Activated CD4-positive, alpha-beta T cell treated with anti-CD3 and anti-CD28 coated beads, Interleukin-2, amount 10 ng/mL, durations not matched to agents 24 days and 14 days (primary cell): ENCODE data around the gene PRKD1. TPM values are rescaled to one million over a fixed set of nuclear protein-coding genes. Genes with fewer than 3 reads are reported as not detected.
"Not testable (repeated sequence)": the region's sequence is repeated elsewhere in the genome, so short reads cannot be mapped to it uniquely, and the experiment has no call there.

ENCODE experiments used
- DNase-seq: peaks from one replicate; pipeline ENCODE4 v3.0.0; 2022
- H3K27ac Mint-ChIP-seq: one replicate; pipeline ENCODE4 v1.8.0; 2022; ENCODE audit warnings: mild to moderate bottlenecking, mixed read lengths
- H3K27me3 Mint-ChIP-seq: one replicate; pipeline ENCODE4 v1.8.0; 2022; ENCODE audit warnings: mixed read lengths
- H3K36me3 Mint-ChIP-seq: one replicate; pipeline ENCODE4 v1.8.0; 2022; ENCODE audit warnings: low read depth, mild to moderate bottlenecking, mixed read lengths
- H3K4me1 Mint-ChIP-seq: one replicate; pipeline ENCODE4 v1.8.0; 2021; ENCODE audit warnings: mixed read lengths
- H3K4me3 Mint-ChIP-seq: one replicate; pipeline ENCODE4 v1.8.0; 2022; ENCODE audit warnings: mild to moderate bottlenecking, moderate library complexity, mixed read lengths
- H3K9me3 Mint-ChIP-seq: one replicate; pipeline ENCODE4 v1.8.0; 2021; ENCODE audit warnings: mixed read lengths
- intact Hi-C: fragments of 100-400 bp; cut with micrococcal nuclease; formaldehyde crosslinking; loops from one replicate; pipeline ENCODE4 v1.15.1; 2023
- total RNA-seq: library from RNA; stranded (reverse); gene quantifications from 2 replicates; pipeline ENCODE4 v1.2.3, GENCODE V29; 2022

PRKD1 gene
- total RNA-seq, 1 donor from 2014 or later: not detected

DNA sequence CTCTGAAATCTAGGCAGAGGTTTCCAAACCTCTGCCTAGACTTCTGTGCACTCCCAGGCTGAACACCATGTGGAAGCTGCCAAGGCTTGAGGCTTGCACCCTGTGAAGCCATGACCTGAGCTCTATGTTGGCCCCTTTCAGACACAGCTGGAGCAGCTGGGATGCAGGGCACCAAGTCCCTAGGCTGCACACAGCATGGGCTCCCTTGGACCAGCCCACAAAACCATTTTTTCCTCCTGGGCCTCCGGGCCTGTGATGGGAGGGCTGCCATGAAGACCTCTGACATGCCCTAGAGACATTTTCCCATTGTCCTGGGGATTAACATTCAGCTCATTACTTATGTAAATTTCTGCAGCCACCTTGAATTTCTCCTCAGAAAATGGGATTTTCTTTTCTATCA is 88.0 kb downstream of the PRKD1 start:
- intact Hi-C loops, H3K4me1 Mint-ChIP-seq, H3K4me3 Mint-ChIP-seq, H3K36me3 Mint-ChIP-seq, H3K27ac Mint-ChIP-seq, H3K27me3 Mint-ChIP-seq, DNase-seq: not testable (repeated sequence)
- peaks cover 22% of the 10 kb centered on the region for H3K9me3 Mint-ChIP-seq

- no peaks in the 10 kb centered on the region for H3K4me1 Mint-ChIP-seq
- H3K36me3 Mint-ChIP-seq: no peaks in the 10 kb centered on the region
- H3K9me3 Mint-ChIP-seq: peaks cover 22% of the 10 kb centered on the region
- intact Hi-C loops: no loop called here
- H3K27ac Mint-ChIP-seq: no peak overlapping the region
- DNase-seq: no peak
- H3K4me3 Mint-ChIP-seq: no peak overlapping the region
- H3K27me3 Mint-ChIP-seq: no peaks in the 10 kb centered on the region
Measured at GRCh38 chr14:29838752-29839151, 88.9 kb downstream of the PRKD1 start.

DNA sequence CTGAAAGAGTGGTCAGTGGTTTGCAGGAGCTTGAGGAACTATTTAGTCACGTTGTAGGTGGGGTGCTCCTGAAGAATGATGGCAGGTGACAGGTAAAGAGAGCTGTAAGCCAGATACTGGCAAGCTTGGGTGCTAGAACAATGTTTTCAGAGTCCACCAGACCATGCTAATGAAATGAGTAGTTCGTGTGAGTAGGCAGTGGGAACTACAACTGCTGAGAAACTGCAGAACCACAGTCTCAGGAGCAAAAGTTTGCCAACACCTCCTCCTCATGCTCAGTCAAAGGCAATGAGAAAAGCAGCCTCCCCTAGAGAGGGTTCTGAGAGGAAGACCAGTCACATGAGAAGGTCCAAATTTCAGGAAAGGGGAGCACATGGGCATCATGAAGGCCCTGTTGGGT is 91.3 kb downstream of the PRKD1 start:
- Mint-ChIP-seq H3K4me1 (no peaks in the 10 kb centered on the region), H3K27me3 (no peaks in the 10 kb centered on the region), H3K36me3 (no peaks in the 10 kb centered on the region), H3K27ac (no peak overlapping the region), H3K4me3 (no peak overlapping the region), H3K9me3 (peaks cover 22% of the 10 kb centered on the region)
- DNase-seq: no peak
- intact Hi-C loops: no loop called here

GRCh38 chr14:29832042-29832441 is 95.6 kb downstream of the PRKD1 start:
- H3K27me3 Mint-ChIP-seq: no peaks in the 10 kb centered on the region
- no peak for DNase-seq
- H3K9me3 Mint-ChIP-seq: peaks cover 9% of the 10 kb centered on the region
- H3K36me3 Mint-ChIP-seq: no peaks in the 10 kb centered on the region
- H3K4me3 Mint-ChIP-seq: no peak overlapping the region
- H3K4me1 Mint-ChIP-seq: no peaks in the 10 kb centered on the region
- intact Hi-C loops: no loop called here
- no peak overlapping the region for H3K27ac Mint-ChIP-seq

DNA sequence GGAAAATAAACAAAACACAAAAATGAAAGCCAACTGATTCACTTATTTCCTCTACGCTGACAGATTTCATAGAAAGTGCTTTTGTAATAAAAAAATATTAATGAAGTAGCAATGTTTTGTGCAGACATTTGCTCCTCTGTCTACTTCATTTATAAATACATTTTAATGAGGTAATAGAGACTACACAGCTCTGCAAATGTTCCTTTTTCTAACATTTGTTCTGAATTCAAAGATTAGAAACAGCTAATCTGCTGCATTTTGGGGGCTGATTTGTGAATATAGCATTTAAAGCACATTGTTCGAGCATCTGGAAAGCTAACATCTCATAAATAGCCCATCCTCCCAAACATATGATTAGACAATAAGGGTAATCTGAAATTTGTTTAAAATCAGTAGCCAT is 97.8 kb downstream of the PRKD1 start:
- intact Hi-C loops: no loop called here
- DNase-seq: no peak
- Mint-ChIP-seq H3K4me1 (no peaks in the 10 kb centered on the region), H3K27me3 (no peaks in the 10 kb centered on the region), H3K27ac (no peak overlapping the region), H3K4me3 (no peak overlapping the region), H3K36me3 (no peaks in the 10 kb centered on the region), H3K9me3 (no peaks in the 10 kb centered on the region)

- Mint-ChIP-seq H3K27me3 (no peaks in the 10 kb centered on the region), H3K36me3 (no peaks in the 10 kb centered on the region), H3K4me1 (no peaks in the 10 kb centered on the region), H3K9me3 (no peaks in the 10 kb centered on the region), H3K4me3 (no peak overlapping the region), H3K27ac (no peak overlapping the region)
- intact Hi-C loops: no loop called here
- DNase-seq: no peak
Measured at GRCh38 chr14:29823816-29824215, 103.8 kb downstream of the PRKD1 start.

DNA sequence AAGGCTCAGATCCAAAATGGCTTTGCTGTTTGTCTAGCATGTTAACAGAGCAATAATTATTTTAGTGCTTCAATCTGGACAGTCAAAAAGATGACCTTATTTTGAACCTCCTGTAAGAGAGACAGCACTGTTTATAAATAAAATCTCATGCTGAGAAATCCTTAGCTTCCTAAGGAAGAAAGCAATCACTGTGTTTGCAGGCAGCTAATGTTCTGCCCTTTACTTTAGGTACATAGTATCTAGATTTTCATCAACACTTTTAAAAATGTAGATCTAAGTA is 105.3 kb downstream of the PRKD1 start:
- Mint-ChIP-seq H3K27ac (no peak overlapping the region), H3K36me3 (no peaks in the 10 kb centered on the region)

GRCh38 chr14:29821661-29822429 is 105.8 kb downstream of the PRKD1 start:
- intact Hi-C loops: no loop called here
- H3K9me3 Mint-ChIP-seq: no peaks in the 10 kb centered on the region
- DNase-seq: no peak
- H3K27ac Mint-ChIP-seq: no peak overlapping the region
- no peak overlapping the region for H3K4me3 Mint-ChIP-seq
- no peaks in the 10 kb centered on the region for H3K36me3 Mint-ChIP-seq
- H3K4me1 Mint-ChIP-seq: no peaks in the 10 kb centered on the region
- H3K27me3 Mint-ChIP-seq: no peaks in the 10 kb centered on the region

More for the DNA sequence above, 105.3 kb downstream of the PRKD1 start:
- Mint-ChIP-seq H3K27me3 (no peaks in the 10 kb centered on the region), H3K9me3 (no peaks in the 10 kb centered on the region), H3K4me3 (no peak overlapping the region), H3K4me1 (no peaks in the 10 kb centered on the region)
- DNase-seq: no peak
- intact Hi-C loops: no loop called here

DNA sequence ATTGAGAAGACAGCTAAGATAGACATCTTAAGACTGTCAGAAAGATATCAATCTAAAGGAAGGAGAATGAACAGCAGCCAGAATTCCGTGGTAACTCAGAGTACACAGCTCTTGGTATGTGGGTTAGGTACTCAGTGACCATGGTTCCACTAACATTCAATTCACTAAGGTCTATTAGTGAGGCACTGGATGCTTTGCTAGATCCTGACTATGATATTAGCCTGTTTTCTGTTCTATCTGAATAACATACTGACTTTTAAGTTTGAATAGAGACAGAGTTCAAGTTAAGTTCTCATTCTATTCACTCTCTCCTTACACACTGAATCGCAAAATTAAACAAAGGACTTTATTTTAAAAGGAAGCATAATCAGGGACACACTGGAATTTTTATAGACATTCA is 106.4 kb downstream of the PRKD1 start:
- Mint-ChIP-seq H3K4me3 (no peak overlapping the region), H3K36me3 (no peaks in the 10 kb centered on the region), H3K27me3 (no peaks in the 10 kb centered on the region), H3K9me3 (no peaks in the 10 kb centered on the region), H3K27ac (no peak overlapping the region), H3K4me1 (no peaks in the 10 kb centered on the region)
- intact Hi-C loops: no loop called here
- no peak for DNase-seq

GRCh38 chr14:29820785-29821184 is 106.9 kb downstream of the PRKD1 start:
- no peak for DNase-seq
- H3K9me3 Mint-ChIP-seq: no peaks in the 10 kb centered on the region
- H3K4me3 Mint-ChIP-seq: no peak overlapping the region
- no peaks in the 10 kb centered on the region for H3K27me3 Mint-ChIP-seq
- H3K36me3 Mint-ChIP-seq: no peaks in the 10 kb centered on the region
- no peak overlapping the region for H3K27ac Mint-ChIP-seq
- H3K4me1 Mint-ChIP-seq: no peaks in the 10 kb centered on the region
- intact Hi-C loops: no loop called here

DNA sequence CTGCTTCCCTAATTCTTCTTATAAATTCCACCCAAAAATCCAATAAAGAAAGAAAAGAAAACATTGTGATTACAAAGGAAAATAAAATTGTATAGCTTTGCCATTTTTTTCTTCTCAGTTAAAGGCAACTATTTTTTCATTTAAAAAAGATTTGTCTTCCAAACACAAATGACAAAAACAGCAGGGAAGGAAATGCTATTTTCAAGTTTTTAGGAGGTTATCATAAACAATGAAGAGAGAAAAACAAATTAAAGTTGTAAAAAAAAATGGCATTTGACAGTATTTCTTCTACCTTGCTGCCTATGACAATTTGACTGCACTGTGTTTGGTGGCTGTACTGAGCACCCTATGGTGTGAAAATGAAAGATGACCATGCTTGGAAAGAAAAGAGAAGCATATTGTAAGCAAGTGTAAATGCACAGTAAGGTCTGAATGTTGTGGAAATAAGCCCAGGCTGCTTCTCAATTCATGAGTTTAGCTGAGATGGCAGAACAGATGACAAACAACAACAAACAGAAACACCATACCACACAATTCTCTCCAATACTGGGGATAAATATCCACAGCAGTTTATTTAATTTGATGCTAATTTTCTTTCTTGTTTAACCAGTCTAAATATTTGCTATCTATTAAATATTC is 109.8 kb downstream of the PRKD1 start:
- no peaks in the 10 kb centered on the region for H3K27me3 Mint-ChIP-seq
- DNase-seq: no peak
- no peak overlapping the region for H3K27ac Mint-ChIP-seq
- no peaks in the 10 kb centered on the region for H3K9me3 Mint-ChIP-seq
- H3K4me3 Mint-ChIP-seq: no peak overlapping the region
- no peaks in the 10 kb centered on the region for H3K4me1 Mint-ChIP-seq
- intact Hi-C loops: no loop called here
- H3K36me3 Mint-ChIP-seq: no peaks in the 10 kb centered on the region

- no peaks in the 10 kb centered on the region for H3K9me3 Mint-ChIP-seq
- intact Hi-C loops: no loop called here
- no peak overlapping the region for H3K27ac Mint-ChIP-seq
Measured at GRCh38 chr14:29815016-29815674, 112.5 kb downstream of the PRKD1 start.

DNA sequence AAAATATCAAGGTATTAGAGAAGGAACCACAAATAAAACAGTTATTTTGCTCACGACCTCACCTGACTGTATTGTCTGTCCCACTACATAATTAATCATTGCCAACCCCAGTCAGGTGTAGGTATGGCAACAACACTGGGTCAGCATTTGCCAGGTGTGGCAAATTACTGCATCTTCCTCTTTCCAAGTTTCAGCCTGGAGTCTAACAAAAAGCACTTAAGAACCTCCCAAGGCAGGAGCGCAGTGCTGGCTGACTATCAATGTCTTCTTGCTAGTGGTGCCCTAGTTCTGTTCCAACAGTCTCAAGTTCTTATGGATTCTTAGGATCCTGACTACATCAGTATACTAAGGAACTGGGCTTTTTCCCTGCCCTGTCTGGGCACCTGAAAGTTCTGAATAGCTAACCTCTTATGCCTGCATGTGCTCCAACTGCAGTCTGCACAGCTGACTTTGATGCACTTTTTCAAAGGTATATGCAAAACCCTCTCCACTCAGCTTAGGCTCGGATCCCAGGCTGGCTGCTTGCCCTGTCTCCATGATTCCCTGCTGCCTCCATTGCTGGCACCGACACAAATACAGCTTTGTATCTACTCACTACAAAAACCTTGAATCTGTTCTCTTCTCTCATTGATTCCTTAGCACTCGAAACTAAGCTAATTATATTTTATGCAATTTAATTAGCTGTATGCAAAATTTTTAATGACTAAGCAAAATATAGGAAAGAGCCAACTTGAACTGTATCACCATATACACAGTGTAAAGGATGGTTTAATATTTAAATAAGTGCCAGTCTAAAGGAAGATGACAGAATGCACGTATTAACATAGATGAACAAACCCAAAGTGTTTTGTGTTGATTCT is 113.3 kb downstream of the PRKD1 start:
- no peak overlapping the region for H3K4me3 Mint-ChIP-seq
- H3K27ac Mint-ChIP-seq: no peak overlapping the region
- H3K9me3 Mint-ChIP-seq: no peaks in the 10 kb centered on the region
- H3K27me3 Mint-ChIP-seq: no peaks in the 10 kb centered on the region
- intact Hi-C loops: no loop called here
- no peaks in the 10 kb centered on the region for H3K4me1 Mint-ChIP-seq
- no peaks in the 10 kb centered on the region for H3K36me3 Mint-ChIP-seq
- DNase-seq: no peak

More at GRCh38 chr14:29815016-29815674, 112.5 kb downstream of the PRKD1 start:
- no peak for DNase-seq
- H3K36me3 Mint-ChIP-seq: no peaks in the 10 kb centered on the region
- no peaks in the 10 kb centered on the region for H3K27me3 Mint-ChIP-seq
- H3K4me1 Mint-ChIP-seq: no peaks in the 10 kb centered on the region
- no peak overlapping the region for H3K4me3 Mint-ChIP-seq

DNA sequence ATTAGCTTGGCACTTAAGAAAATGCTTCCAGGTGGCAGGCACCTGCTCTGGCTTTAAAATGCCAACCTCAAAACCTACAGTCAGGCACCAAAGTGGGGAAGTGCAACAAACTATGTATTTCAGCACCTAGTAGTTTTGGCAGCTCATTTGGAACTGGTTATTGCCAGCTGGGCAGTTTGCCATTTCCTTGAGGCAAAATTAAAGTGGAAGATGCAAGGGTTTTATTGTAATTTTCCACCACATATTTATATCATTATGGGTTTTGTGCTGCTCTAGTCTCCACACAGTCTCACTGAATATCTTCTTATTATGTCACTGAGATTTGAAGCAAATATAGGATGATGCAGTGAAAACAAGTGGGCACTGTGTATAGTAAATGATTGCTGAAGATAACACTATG is 117.0 kb downstream of the PRKD1 start:
- H3K36me3 Mint-ChIP-seq: no peaks in the 10 kb centered on the region
- no peak for DNase-seq
- H3K4me1 Mint-ChIP-seq: no peaks in the 10 kb centered on the region
- no peak overlapping the region for H3K27ac Mint-ChIP-seq
- no peak overlapping the region for H3K4me3 Mint-ChIP-seq
- H3K27me3 Mint-ChIP-seq: no peaks in the 10 kb centered on the region
- peaks cover 2% of the 10 kb centered on the region for H3K9me3 Mint-ChIP-seq
- intact Hi-C loops: no loop called here
